ENCODE data around the gene MARCHF10. TPM values are rescaled to one million over a fixed set of nuclear protein-coding genes. Genes with fewer than 3 reads are reported as not detected.

MARCHF10 gene
- total RNA-seq, 4 donors from 2014 or later, result 0.29 to 0.81 TPM; not detected in 2

GRCh38 chr17:62778990-62779681, 29.0 kb downstream of the MARCHF10 start:
- H3K4me3 ChIP-seq (replicated peaks in 1 of 3), result no peak overlapping the region
- H3K27ac ChIP-seq, result no peak overlapping the region
- no peaks in the 10 kb centered on the region for H3K9me3 ChIP-seq
- H3K36me3 ChIP-seq, result no peaks in the 10 kb centered on the region
- H3K4me1 ChIP-seq, result no peaks in the 10 kb centered on the region
- WGBS, 2 donors, result 69 to 80% methylated on average over 21 of the region's 21 CpGs
- TF ChIP-seq, protein P1, sequence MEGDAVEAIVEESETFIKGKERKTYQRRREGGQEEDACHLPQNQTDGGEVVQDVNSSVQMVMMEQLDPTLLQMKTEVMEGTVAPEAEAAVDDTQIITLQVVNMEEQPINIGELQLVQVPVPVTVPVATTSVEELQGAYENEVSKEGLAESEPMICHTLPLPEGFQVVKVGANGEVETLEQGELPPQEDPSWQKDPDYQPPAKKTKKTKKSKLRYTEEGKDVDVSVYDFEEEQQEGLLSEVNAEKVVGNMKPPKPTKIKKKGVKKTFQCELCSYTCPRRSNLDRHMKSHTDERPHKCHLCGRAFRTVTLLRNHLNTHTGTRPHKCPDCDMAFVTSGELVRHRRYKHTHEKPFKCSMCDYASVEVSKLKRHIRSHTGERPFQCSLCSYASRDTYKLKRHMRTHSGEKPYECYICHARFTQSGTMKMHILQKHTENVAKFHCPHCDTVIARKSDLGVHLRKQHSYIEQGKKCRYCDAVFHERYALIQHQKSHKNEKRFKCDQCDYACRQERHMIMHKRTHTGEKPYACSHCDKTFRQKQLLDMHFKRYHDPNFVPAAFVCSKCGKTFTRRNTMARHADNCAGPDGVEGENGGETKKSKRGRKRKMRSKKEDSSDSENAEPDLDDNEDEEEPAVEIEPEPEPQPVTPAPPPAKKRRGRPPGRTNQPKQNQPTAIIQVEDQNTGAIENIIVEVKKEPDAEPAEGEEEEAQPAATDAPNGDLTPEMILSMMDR (IDR thresholded peaks at IDR 0.05), result no peak
- no peak for TF ChIP-seq POLR2A (IDR thresholded peaks at IDR 0.05)
- intact Hi-C loops (cut with DNase I), result no loop called here
- H3K27me3 ChIP-seq, result no peaks in the 10 kb centered on the region
- peak; percentile 62 to 75 for DNase-seq

- no peak for TF ChIP-seq POLR2A (IDR thresholded peaks at IDR 0.05)
- TF ChIP-seq, protein P1 (IDR thresholded peaks at IDR 0.05), result no peak
Measured at GRCh38 chr17:62775876-62776275, 32.2 kb downstream of the MARCHF10 start.

DNA sequence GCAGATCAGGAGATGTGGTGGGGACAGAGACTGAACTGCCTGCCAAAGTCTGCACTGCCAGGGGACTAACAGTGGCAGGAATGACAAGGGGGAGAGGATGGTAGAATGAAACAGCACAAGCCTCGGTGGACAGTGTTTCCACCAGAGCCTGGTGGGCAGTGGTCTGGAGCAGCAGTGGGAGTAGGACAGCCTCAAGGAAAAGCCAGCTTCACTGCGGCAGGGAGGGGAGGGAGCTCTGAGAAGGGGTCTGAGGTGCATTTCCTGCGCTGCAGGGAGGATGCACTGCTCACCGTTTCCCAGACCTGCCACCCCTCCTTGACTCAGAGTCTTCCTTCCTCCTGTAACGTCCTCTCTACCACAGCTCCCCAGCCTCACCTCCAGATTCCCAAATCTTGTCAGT, 33.8 kb downstream of the MARCHF10 start:
- DNase-seq, result no peak
- Histone ChIP-seq H3K9me3 (no peaks in the 10 kb centered on the region), H3K27me3 (no peaks in the 10 kb centered on the region), H3K4me3 (replicated peaks in 1 of 3) (no peak overlapping the region), H3K36me3 (no peaks in the 10 kb centered on the region), H3K4me1 (no peaks in the 10 kb centered on the region), H3K27ac (no peak overlapping the region)
- TF ChIP-seq, protein P1 (IDR thresholded peaks at IDR 0.05), result no peak
- TF ChIP-seq POLR2A (IDR thresholded peaks at IDR 0.05), result no peak
- WGBS, 2 donors, result 76 to 77% methylated on average over 5 of the region's 5 CpGs
- intact Hi-C loops (cut with DNase I), result no loop called here

More at GRCh38 chr17:62775876-62776275, 32.2 kb downstream of the MARCHF10 start:
- intact Hi-C loops (cut with DNase I), result no loop called here
- 90 to 93% methylated on average over 4 of the region's 4 CpGs for WGBS, 2 donors
- no peak overlapping the region for H3K27ac ChIP-seq
- no peaks in the 10 kb centered on the region for H3K4me1 ChIP-seq
- H3K36me3 ChIP-seq, result no peaks in the 10 kb centered on the region
- H3K27me3 ChIP-seq, result no peaks in the 10 kb centered on the region
- no peaks in the 10 kb centered on the region for H3K9me3 ChIP-seq
- no peak for DNase-seq
- H3K4me3 ChIP-seq (replicated peaks in 1 of 3), result no peak overlapping the region

DNA sequence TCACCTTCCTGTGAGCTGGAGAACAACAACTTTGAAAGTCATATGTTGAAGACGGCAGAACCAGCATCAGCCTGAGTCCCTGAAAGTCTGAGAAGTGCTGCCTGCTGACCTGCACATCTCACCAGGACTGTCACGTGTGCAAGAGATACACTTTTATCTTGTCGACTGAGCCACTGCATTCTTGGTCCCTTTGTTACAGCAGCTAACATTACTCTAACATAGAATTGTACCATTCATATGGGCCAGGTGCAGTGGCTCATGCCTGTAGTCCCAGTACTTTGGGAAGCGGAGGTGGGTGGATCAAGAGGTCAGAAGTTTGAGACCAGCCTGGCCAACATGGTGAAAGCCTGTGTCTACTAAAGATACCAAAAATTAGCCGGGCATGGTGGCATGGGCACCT, 40.1 kb downstream of the MARCHF10 start:
- DNase-seq, result no peak
- H3K4me3 ChIP-seq (replicated peaks in 1 of 3), result no peak overlapping the region
- H3K9me3 ChIP-seq, result no peaks in the 10 kb centered on the region
- H3K4me1 ChIP-seq, result no peaks in the 10 kb centered on the region
- H3K36me3 ChIP-seq, result no peaks in the 10 kb centered on the region
- no peaks in the 10 kb centered on the region for H3K27me3 ChIP-seq
- no peak overlapping the region for H3K27ac ChIP-seq
- 88 to 91% methylated on average over 5 of the region's 5 CpGs for WGBS, 2 donors
- no peak for TF ChIP-seq POLR2A (IDR thresholded peaks at IDR 0.05)
- TF ChIP-seq, protein P1 (IDR thresholded peaks at IDR 0.05), result no peak
- intact Hi-C loops (cut with DNase I), result no loop called here

- H3K9me3 ChIP-seq, result no peaks in the 10 kb centered on the region
- 75 to 79% methylated on average over 10 of the region's 10 CpGs for WGBS, 2 donors
Measured at GRCh38 chr17:62765351-62765750, 42.8 kb downstream of the MARCHF10 start.

More at GRCh38 chr17:62765351-62765750, 42.8 kb downstream of the MARCHF10 start:
- no peaks in the 10 kb centered on the region for H3K4me1 ChIP-seq
- H3K27ac ChIP-seq, result no peak overlapping the region
- no peaks in the 10 kb centered on the region for H3K36me3 ChIP-seq
- no peak overlapping the region for H3K4me3 ChIP-seq (replicated peaks in 1 of 3)
- DNase-seq, result no peak
- intact Hi-C loops (cut with DNase I), result no loop called here
- H3K27me3 ChIP-seq, result no peaks in the 10 kb centered on the region
- TF ChIP-seq POLR2A (IDR thresholded peaks at IDR 0.05), result no peak
